ENCODE results near the gene RNF208. TPM values are rescaled to one million over a fixed set of nuclear protein-coding genes. Genes with fewer than 3 reads are reported as not detected.

RNF208 gene
- total and polyA plus RNA-seq, 9 of the 15 experiments (the other 6 are each of a cell fraction or from before 2014, with no cell fraction given) = 0.15 to 6.9 (median 0.50) TPM; not detected in 2

GRCh38 chr9:137200311-137201204 lies 21.5 kb downstream of the RNF208 start, which contains the start of gene TPRN (continued):
- TF ChIP-seq REST (IDR thresholded peaks at IDR 0.05; ENCODE audit: borderline replicate concordance) = no peak
- TF ChIP-seq REST (CRISPR knock-in tag; IDR thresholded peaks at IDR 0.05; ENCODE audit: low read depth) = peak; percentile 61; the same call in 1 of the 2 replicates

Measured in K562 (cell line).